HG03558 (cell line): ENCODE results near the gene ZBTB11.
A peak's percentile ranks its signal among the peaks of the same experiment; 100 is the strongest.
"Not testable (repeated sequence)": the region's sequence is repeated elsewhere in the genome, so short reads cannot be mapped to it uniquely, and the experiment has no call there.

Experiments used
- ATAC-seq: cut with Tn5 transposase; IDR thresholded peaks from one replicate; pipeline ENCODE4 v1.9.1; 2021; ENCODE audit warnings: moderate number of reproducible peaks; ENCODE audit not compliant: unreplicated experiment; ENCODE audit errors: extremely low read depth

ZBTB11 gene

DNA sequence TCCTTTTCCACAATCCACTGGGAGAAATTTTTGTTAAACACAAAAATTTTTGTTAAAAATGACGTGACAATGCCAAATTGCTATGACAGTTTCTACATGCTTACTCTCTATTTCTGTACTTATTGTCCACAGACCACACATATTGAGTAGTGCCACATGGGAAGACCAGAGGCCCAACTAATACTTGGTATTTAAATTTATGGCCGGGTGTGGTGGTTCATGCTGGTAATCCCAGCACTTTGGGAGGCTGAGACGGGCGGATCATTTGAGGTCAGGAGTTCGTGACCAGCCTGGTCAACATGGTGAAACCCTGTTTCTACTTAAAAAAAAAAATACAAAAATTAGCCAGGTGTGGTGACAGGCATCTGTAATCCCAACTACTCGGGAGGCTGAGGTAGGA is 20.3 kb downstream of the ZBTB11 start:
- ATAC-seq = no peak

GRCh38 chr3:101646726-101647125 is 30.2 kb downstream of the ZBTB11 start:
- no peak for ATAC-seq

- ATAC-seq = no peak
These were observed 32.9 kb downstream of the ZBTB11 start for GRCh38 chr3:101643861-101644613.

DNA sequence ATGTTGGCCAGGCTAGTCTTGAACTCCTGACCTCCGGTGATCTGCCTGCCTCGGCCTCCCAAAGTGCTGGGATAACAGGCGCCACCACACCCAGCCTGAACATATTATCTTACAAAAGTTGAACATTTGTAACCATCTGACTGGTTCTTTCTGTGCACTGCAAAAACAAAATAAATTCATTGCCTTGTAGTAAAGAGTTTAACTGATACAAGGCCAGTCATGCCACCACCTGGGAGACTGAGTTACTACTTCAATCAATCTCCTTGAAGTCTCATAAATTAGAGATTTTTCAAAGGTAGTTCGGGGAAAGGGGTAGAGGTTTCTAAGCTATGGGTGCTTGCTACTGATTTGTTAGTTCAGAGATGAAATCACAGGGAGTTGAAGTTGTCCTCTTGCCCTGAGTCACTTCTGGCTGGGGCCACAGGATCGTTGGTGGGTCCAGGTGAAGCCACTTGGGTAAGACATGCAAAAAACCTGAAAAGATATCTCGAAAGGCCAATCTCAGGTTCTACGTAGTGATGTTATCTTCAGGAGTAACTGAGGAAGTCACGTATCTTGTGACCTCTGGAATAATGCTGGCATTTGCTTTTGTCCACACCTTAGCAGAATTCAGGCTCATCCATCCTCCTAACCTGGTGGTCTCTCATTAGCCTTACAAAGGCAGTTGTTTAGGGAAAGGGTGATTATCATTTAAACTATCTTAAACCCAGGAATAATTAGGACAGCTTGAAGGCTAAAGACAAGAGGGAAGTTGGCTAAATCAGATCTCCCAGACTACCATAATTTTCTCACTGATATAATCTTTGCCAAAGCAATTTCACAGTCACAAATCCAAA is 33.7 kb downstream of the ZBTB11 start:
- no peak for ATAC-seq

- no peak for ATAC-seq
These were observed 34.5 kb downstream of the ZBTB11 start for GRCh38 chr3:101642441-101642840.

GRCh38 chr3:101641397-101642115 is 35.4 kb downstream of the ZBTB11 start:
- ATAC-seq = not testable (repeated sequence)

DNA sequence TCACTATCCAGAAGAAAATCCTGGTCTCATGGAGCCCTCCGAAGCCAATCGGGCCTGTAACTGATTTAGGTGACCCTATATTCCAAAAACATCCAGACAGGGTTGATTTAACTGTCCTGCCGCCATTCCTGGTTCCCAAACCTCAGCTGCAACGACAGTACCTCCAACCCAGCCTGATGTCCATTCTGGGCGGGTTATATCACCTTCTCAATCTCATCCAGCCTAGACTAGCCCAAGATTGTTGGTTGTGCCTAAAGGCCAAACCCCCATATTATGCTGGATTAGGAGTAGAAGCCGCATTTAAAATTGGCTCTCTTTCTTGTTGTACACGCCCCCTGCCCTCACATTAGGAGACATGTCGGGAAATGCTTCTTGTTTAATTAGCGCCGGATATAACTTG is 36.7 kb downstream of the ZBTB11 start:
- no peak for ATAC-seq

DNA sequence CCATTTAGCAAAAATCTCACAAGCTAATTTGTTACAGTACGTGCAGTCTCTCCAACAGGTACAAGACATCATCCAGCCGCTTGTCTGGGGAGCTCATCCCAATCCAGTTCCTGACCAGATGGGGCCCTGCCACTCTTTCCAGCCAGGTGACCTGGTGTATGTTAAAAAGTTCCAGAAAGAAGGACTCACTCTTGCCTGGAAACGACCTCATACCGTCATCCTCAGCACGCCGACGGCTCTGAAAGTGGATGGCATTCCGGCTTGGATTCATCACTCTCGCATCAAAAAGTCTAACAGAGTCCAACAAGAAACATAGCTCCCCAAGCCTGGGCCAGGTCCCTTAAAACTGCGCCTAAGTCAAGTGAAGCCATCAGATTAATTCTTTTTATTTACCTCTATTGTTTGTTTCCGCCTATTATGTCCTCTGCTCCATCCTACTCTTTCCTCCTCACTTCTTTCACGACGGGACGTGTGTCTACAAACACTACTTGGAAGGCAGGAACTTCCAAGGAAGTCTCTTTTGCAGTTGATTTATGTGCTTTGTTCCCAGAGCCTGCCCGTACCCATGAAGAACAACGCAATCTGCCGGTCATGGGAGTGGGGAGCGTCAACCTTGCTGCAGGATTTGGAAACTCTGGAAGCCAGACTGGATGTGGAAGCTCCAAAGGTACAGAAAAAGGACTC is 37.5 kb downstream of the ZBTB11 start:
- ATAC-seq = no peak

GRCh38 chr3:101638261-101638745 is 38.6 kb downstream of the ZBTB11 start:
- ATAC-seq = no peak

DNA sequence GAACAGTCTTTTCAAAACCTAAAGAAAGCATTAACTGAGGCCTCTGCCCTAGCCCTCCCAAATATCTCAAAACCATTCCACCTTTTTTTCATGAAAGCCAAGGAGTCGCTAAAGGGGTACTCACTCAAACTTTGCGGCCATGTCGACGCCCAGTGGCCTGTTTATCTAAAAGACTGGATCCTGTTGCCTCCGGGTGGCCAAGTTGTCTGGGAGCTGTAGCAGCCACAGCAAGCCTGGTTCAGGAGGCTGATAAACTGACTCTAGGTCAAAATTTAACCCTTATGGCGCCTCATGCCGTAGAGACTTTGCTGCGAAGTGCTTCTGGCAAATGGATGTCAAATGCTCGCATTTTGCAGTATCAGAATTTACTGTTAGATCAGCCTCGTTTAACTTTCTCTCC is 39.5 kb downstream of the ZBTB11 start:
- no peak for ATAC-seq

- ATAC-seq = peak; percentile 83
These were observed 40.8 kb downstream of the ZBTB11 start for GRCh38 chr3:101635954-101636798.

- no peak for ATAC-seq
These were observed 41.6 kb downstream of the ZBTB11 start for GRCh38 chr3:101635345-101635744.

DNA sequence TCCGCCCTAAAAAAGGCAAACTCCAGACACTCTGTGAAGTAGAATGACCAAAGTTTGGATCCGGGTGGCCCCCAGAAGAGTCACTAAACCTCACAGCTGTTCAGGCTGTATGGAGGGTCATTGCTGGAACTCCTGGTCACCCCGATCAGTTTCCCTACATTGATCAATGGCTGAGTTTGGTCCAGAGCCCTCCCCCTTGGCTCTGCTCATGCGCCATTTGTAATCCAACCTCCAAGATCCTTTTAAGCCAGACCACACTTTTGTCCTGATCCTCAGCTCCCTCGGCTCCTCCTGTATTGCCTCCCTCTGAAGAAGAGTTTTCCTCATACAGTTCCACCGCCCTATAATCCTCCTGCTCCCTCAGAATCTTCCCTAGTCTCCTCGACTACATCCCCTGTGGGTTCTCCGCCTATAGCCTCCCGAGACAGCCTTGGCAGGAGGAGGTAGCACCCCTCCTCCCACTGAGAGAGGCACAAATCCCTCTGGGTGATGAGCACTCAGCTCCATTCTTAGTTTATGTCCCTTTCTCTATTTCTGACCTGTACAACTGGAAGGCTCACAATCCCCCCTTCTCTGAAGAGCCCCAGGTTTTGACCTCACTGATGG is 42.2 kb downstream of the ZBTB11 start:
- no peak for ATAC-seq

GRCh38 chr3:101633186-101633585 is 43.7 kb downstream of the ZBTB11 start:
- no peak for ATAC-seq

GRCh38 chr3:101632586-101632985 is 44.3 kb downstream of the ZBTB11 start:
- ATAC-seq = no peak

DNA sequence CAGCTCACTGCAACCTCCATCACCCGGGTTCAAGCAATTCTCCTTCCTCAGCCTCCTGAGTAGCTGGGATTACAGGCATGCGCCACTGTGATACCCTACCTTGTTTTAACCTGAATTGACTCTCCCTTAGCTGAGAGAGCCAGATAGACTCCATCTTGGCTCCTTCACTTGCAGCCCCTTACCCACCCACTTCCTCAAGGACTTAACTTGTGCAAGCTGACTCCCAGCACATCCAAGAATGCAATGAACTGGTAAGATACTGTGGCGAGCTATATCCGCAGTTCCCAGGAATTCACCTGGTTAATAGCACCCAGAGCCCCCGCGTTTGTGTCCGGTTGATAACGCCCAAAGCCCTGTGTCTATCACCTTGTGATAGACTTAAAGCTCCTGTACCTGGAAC is 45.0 kb downstream of the ZBTB11 start:
- ATAC-seq = not testable (repeated sequence)

DNA sequence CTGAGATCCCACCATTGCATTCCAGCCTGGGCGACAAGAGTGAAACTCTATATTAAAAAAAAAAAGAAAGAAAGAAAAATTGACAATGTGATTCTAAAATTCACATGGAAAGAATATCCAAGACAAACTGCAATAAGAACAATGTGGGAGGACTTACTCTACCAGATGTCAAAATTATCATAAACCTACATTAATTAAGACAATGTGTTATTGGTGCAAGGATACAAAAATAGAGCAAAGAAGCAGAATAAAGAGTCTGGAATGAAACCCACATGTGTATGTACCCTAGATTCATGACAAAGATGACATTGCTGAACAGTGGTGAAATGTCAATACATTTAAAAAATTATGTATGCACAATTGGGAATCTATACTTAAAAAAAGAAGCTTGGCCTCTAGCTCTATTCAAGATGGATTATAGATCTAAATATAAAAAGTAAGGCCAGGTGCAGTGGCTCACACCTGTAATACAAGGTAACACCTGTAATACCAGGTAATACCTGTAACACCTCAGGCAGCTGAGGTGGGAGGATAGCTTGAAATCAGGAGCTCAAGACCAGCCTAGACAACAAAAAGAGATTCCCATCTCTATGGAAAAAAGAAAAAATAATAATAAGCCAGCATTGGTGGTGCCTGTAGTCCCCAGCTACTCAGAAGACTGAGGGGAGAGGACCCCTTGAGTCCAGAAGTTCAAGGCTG is 45.7 kb downstream of the ZBTB11 start:
- ATAC-seq = no peak

GRCh38 chr3:101629219-101629618 is 47.7 kb downstream of the ZBTB11 start:
- no peak for ATAC-seq
